GM12878 (cell line): Measurements from ENCODE around the gene HMBS. TPM values are rescaled to one million over a fixed set of nuclear protein-coding genes. Genes with fewer than 3 reads are reported as not detected.
"Not testable (repeated sequence)": the region's sequence is repeated elsewhere in the genome, so short reads cannot be mapped to it uniquely, and the experiment has no call there.

ENCODE experiments used
- ATAC-seq: fragments of 200-7000 bp; cut with Tn5 transposase; 3 replicates; pipeline ENCODE4 v1.9.1; 2020; ENCODE audit warnings: mild to moderate bottlenecking, moderate library complexity
- BruUV-seq: library from RNA; stranded (reverse); fragments of 400-500 nt; replicated peaks from 2 replicates; lab custom pipeline; 2021; lab: Mats Ljungman, UMichigan
- CTCF ChIA-PET: fragments of 300-600 bp; sonication (Branson Sonifier 250); formaldehyde crosslinking; extraction: SDS; loops from one replicate; lab custom pipeline; 2021; ENCODE audit warnings: inconsistent platforms; lab: Yijun Ruan, JAX
- POLR2A ChIA-PET: fragments of 350-600 bp; formaldehyde crosslinking; extraction: SDS; loops from one replicate; lab custom pipeline; 2021; ENCODE audit warnings: inconsistent platforms; lab: Charles Lee
- RAD21 ChIA-PET: fragments of 300-600 bp; sonication (Branson Sonifier 250); formaldehyde crosslinking; loops from one replicate; lab custom pipeline; 2023; ENCODE audit warnings: antibody characterized with exemption; ENCODE audit not compliant: unreplicated experiment; lab: Charles Lee
- SMC1A ChIA-PET: fragments of 300-600 bp; sonication (Branson Sonifier 250); formaldehyde crosslinking; loops from one replicate; lab custom pipeline; 2023; ENCODE audit not compliant: unreplicated experiment, uncharacterized antibody; lab: Charles Lee
- DNase-seq: peaks from one replicate; pipeline ENCODE4 v3.0.0-alpha.2; 2011; ENCODE audit warnings: low read depth, low spot score
- FAIRE-seq: peaks from 3 replicates; lab custom pipeline; 2011; peaks lifted over from hg19 to GRCh38; lab: Jason Lieb, UNC
- H2AFZ ChIP-seq: 2 replicates; pipeline ENCODE4 v1.6.0; 2011; ENCODE audit warnings: low read depth, low read length, control low read depth; ENCODE audit not compliant: control insufficient read depth
- H3K27ac ChIP-seq: 2 replicates; pipeline ENCODE4 v1.5.1; 2011; ENCODE audit warnings: control low read depth; ENCODE audit not compliant: control insufficient read depth, insufficient read depth
- H3K27me3 ChIP-seq, 2 experiments: replicated peaks in 1 of 2; 2 replicates each; pipeline versions ENCODE4 v1.6.0 to v1.6.1; 2011; ENCODE audit warnings: low read length in 1 of 2; ENCODE audit not compliant: control insufficient read depth in 2 of 2, insufficient read depth in 2 of 2
- H3K36me3 ChIP-seq, 2 experiments: 2 replicates each; pipeline ENCODE4 v1.5.1; 2011; ENCODE audit warnings: low read length in 1 of 2; ENCODE audit not compliant: control insufficient read depth in 2 of 2, insufficient read depth in 2 of 2
- H3K4me1 ChIP-seq: 2 replicates; pipeline ENCODE4 v1.6.1; 2011; ENCODE audit warnings: mild to moderate bottlenecking, low read length, moderate library complexity, mixed read lengths; ENCODE audit not compliant: control insufficient read depth, insufficient read depth
- H3K4me2 ChIP-seq: 2 replicates; pipeline ENCODE4 v1.6.0; 2011; ENCODE audit warnings: control low read depth; ENCODE audit not compliant: control insufficient read depth, insufficient read depth
- H3K4me3 ChIP-seq: fragments of 200-600 bp; sonication (generic); 2 replicates; pipeline ENCODE4 v1.5.1; 2016
- H3K79me2 ChIP-seq: 2 replicates; pipeline ENCODE4 v1.6.0; 2011; ENCODE audit warnings: low read length; ENCODE audit not compliant: control insufficient read depth, insufficient read depth
- H3K9ac ChIP-seq: 2 replicates; pipeline ENCODE4 v1.8.0; 2011; ENCODE audit warnings: low read length, control low read depth, mixed read lengths; ENCODE audit not compliant: control insufficient read depth, insufficient read depth
- H3K9me3 ChIP-seq: replicated peaks from 3 replicates; pipeline ENCODE4 v1.5.1; 2011; ENCODE audit warnings: mild to moderate bottlenecking, low read length; ENCODE audit not compliant: control insufficient read depth, insufficient read depth
- H4K20me1 ChIP-seq: 2 replicates; pipeline ENCODE4 v1.6.0; 2011; ENCODE audit not compliant: control insufficient read depth, insufficient read depth
- BHLHE40 ChIP-seq, 2 experiments: fragments of 450-650 bp in 1 of 2; IDR thresholded peaks; 2 replicates each; pipeline ENCODE4 v1.6.1; 2011 to 2017; ENCODE audit warnings: low read depth in 2 of 2, borderline replicate concordance in 1 of 2, improper control_type of control experiment in 1 of 2, low read length in 1 of 2, mild to moderate bottlenecking in 1 of 2
- FOS ChIP-seq: IDR thresholded peaks from 3 replicates; pipeline ENCODE4 v1.6.1; 2011; ENCODE audit warnings: borderline replicate concordance; ENCODE audit not compliant: insufficient read length; ENCODE audit errors: extremely low read depth
- SRF ChIP-seq, 2 experiments: IDR thresholded peaks; 2 replicates each; pipeline ENCODE4 v1.6.1; 2011; ENCODE audit warnings: low read depth in 2 of 2, low read length in 2 of 2, mild to moderate bottlenecking in 1 of 2, moderate library complexity in 1 of 2
- TCF7 ChIP-seq: IDR thresholded peaks from 2 replicates; pipeline ENCODE4 v1.6.1; 2014; ENCODE audit warnings: antibody characterized with exemption, borderline replicate concordance
- YBX1 ChIP-seq: fragments of 450-650 bp; IDR thresholded peaks from 2 replicates; pipeline ENCODE4 v1.6.1; 2016; ENCODE audit warnings: antibody characterized with exemption
- ZNF384 ChIP-seq: IDR thresholded peaks from 2 replicates; pipeline ENCODE4 v1.6.1; 2012; ENCODE audit warnings: low read depth, mild to moderate bottlenecking, low read length, improper control_type of control experiment, borderline replicate concordance
- WGBS: methylation state at CpG from one replicate; pipeline ENCODE4 v1.1.6; 2016; ENCODE audit warnings: low lambda C conversion rate; ENCODE audit not compliant: insufficient replicate concordance, insufficient coverage; ENCODE audit errors: missing lambda C conversion rate; 5-methylcytosine and 5-hydroxymethylcytosine counted together
- in situ Hi-C: fragments of 300-500 bp; cut with MboI; formaldehyde crosslinking; loops from 9 replicates; pipeline ENCODE4 v1.14.3; 2018; ENCODE audit warnings: mixed read lengths
- intact Hi-C: fragments of 100-400 bp; cut with micrococcal nuclease; formaldehyde crosslinking; loops from one replicate; pipeline ENCODE4 v1.14.2; 2022; ENCODE audit not compliant: unreplicated experiment
- polyA plus RNA-seq, 11 experiments: library from polyadenylated mRNA; depleted of rRNA in 4 of 11; unstranded in 6 of 11; stranded (reverse) in 5 of 11; fragments of >200 nt; fragmentation: Nextera tagmentation in 4 of 11; fragmentation: Illumina TruSeq in 1 of 11; extraction: Ambion mirVana in 4 of 11; extraction: Trizol in 1 of 11; gene quantifications; 1 replicate in 1 of 11; 2 replicates in 10 of 11; pipeline versions ENCODE4 v1.2.1 to v1.2.3, GENCODE V29; 2011 to 2016; ENCODE audit warnings: inconsistent platforms in 2 of 11, missing spikeins in 2 of 11, low read depth in 1 of 11
- total RNA-seq, 4 experiments: library from RNA; depleted of rRNA in 3 of 4; stranded (reverse); fragments of >200 nt in 3 of 4; fragmentation: Illumina TruSeq in 1 of 4; extraction: Trizol in 1 of 4; gene quantifications; 2 replicates each; pipeline versions ENCODE4 v1.2.1 to v1.2.3, GENCODE V29; 2013 to 2021
- TF ChIP-seq, protein P1 (sequence below): fragments of 450-650 bp; IDR thresholded peaks from 2 replicates; pipeline ENCODE4 v1.6.1; 2014; ENCODE audit warnings: mild to moderate bottlenecking
- TF ChIP-seq, protein P2 (sequence below): fragments of 450-650 bp; IDR thresholded peaks from 2 replicates; pipeline ENCODE4 v1.6.1; 2017; ENCODE audit warnings: mild to moderate bottlenecking, moderate library complexity
- TF ChIP-seq, protein P3 (sequence below): IDR thresholded peaks from 2 replicates; pipeline ENCODE4 v1.6.1; 2011; ENCODE audit warnings: borderline replicate concordance, low read depth, mild to moderate bottlenecking, moderate library complexity, low read length; ENCODE audit not compliant: insufficient read depth, poor library complexity, severe bottlenecking

The HMBS gene
- total and polyA plus RNA-seq, 10 of the 15 experiments (the other 5 are each of a cell fraction or from before 2014, with no cell fraction given): 17.7 to 96.7 (median 49.7) TPM

DNA sequence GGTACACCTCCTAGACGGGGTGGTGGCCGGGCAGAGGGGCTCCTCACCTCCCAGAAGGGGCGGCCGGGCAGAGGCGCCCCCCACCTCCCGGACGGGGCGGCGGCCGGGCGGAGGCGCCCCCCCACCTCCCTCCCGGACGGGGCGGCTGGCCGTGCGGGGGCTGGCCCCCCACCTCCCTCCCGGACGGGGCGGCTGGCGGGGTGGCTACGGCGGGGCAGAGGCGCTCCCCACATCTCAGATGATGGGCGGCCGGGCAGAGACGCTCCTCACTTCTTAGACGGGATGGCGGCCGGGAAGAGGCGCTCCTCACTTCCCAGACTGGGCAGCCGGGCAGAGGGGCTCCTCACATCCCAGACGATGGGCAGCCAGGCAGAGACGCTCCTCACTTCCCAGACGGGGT lies 25.6 kb upstream of the HMBS start:
- H3K27me3 ChIP-seq, intact Hi-C loops, H3K9me3 ChIP-seq, H3K36me3 ChIP-seq, BruUV-seq, SMC1A ChIA-PET, H3K4me2 ChIP-seq, H3K9ac ChIP-seq, FAIRE-seq, H3K4me1 ChIP-seq, CTCF ChIA-PET, H3K4me3 ChIP-seq, in situ Hi-C loops, H3K27ac ChIP-seq, RAD21 ChIA-PET, H4K20me1 ChIP-seq, H2AFZ ChIP-seq, DNase-seq, ATAC-seq: not testable (repeated sequence)
- POLR2A ChIA-PET: interaction anchor here (0.8 kb wide), 1 partner anchor 36 kb away, joined by 3 read pairs; no protein-coding TSS in a partner anchor
- H3K79me2 ChIP-seq: peaks cover 34% of the 10 kb centered on the region
- 100% methylated on average over 7 of the region's 35 CpGs for WGBS

DNA sequence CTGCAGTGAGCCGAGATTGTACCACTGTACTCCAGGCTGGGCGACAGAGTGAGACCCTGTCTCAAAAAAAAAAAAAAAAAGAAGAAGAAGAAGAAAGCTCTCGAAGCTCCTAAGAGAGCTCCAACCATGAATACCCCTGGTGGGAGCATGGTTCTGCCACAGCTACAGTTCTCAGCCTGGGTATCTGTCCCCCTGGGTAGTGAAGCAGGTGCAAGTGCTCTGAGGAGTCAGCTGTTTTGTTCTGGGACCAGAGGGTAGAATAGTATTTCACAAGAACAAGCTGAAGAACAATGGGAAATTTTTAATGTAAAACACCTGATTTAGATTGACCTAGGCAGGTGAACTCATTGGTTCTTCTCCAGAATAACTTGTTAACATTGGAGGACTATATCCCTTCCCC lies 23.4 kb upstream of the HMBS start:
- POLR2A ChIA-PET: interaction anchor here (0.6 to 1.5 kb wide), 4 partner anchors 9 to 232 kb away, joined by 3 to 5 read pairs (median 3); a partner anchor contains a TSS
- TF ChIP-seq YBX1 (no peak), FOS (no peak), ZNF384 (no peak), BHLHE40 (IDR thresholded peaks at IDR 0.05; ENCODE audit: borderline replicate concordance in 1 of 2, low read depth in 2 of 2, low read length in 1 of 2) (no peak), SRF (IDR thresholded peaks at IDR 0.05; ENCODE audit: low read depth in 2 of 2, low read length in 2 of 2) (no peak), TCF7 (no peak)
- TF ChIP-seq, protein P1, sequence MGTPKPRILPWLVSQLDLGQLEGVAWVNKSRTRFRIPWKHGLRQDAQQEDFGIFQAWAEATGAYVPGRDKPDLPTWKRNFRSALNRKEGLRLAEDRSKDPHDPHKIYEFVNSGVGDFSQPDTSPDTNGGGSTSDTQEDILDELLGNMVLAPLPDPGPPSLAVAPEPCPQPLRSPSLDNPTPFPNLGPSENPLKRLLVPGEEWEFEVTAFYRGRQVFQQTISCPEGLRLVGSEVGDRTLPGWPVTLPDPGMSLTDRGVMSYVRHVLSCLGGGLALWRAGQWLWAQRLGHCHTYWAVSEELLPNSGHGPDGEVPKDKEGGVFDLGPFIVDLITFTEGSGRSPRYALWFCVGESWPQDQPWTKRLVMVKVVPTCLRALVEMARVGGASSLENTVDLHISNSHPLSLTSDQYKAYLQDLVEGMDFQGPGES: no peak
- TF ChIP-seq, protein P2, sequence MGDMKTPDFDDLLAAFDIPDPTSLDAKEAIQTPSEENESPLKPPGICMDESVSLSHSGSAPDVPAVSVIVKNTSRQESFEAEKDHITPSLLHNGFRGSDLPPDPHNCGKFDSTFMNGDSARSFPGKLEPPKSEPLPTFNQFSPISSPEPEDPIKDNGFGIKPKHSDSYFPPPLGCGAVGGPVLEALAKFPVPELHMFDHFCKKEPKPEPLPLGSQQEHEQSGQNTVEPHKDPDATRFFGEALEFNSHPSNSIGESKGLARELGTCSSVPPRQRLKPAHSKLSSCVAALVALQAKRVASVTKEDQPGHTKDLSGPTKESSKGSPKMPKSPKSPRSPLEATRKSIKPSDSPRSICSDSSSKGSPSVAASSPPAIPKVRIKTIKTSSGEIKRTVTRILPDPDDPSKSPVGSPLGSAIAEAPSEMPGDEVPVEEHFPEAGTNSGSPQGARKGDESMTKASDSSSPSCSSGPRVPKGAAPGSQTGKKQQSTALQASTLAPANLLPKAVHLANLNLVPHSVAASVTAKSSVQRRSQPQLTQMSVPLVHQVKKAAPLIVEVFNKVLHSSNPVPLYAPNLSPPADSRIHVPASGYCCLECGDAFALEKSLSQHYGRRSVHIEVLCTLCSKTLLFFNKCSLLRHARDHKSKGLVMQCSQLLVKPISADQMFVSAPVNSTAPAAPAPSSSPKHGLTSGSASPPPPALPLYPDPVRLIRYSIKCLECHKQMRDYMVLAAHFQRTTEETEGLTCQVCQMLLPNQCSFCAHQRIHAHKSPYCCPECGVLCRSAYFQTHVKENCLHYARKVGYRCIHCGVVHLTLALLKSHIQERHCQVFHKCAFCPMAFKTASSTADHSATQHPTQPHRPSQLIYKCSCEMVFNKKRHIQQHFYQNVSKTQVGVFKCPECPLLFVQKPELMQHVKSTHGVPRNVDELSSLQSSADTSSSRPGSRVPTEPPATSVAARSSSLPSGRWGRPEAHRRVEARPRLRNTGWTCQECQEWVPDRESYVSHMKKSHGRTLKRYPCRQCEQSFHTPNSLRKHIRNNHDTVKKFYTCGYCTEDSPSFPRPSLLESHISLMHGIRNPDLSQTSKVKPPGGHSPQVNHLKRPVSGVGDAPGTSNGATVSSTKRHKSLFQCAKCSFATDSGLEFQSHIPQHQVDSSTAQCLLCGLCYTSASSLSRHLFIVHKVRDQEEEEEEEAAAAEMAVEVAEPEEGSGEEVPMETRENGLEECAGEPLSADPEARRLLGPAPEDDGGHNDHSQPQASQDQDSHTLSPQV: no peak
- TF ChIP-seq, protein P3, sequence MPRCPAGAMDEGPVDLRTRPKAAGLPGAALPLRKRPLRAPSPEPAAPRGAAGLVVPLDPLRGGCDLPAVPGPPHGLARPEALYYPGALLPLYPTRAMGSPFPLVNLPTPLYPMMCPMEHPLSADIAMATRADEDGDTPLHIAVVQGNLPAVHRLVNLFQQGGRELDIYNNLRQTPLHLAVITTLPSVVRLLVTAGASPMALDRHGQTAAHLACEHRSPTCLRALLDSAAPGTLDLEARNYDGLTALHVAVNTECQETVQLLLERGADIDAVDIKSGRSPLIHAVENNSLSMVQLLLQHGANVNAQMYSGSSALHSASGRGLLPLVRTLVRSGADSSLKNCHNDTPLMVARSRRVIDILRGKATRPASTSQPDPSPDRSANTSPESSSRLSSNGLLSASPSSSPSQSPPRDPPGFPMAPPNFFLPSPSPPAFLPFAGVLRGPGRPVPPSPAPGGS: no peak

More for the DNA sequence above, 23.4 kb upstream of the HMBS start:
- Histone ChIP-seq H3K9me3 (no peaks in the 10 kb centered on the region), H3K4me3 (no peak overlapping the region), H3K27ac (no peak overlapping the region), H4K20me1 (no peaks in the 10 kb centered on the region), H2AFZ (no peak overlapping the region), H3K4me2 (no peak overlapping the region), H3K27me3 (no peaks in the 10 kb centered on the region), H3K9ac (no peak overlapping the region), H3K79me2 (peaks cover 16% of the 10 kb centered on the region), H3K4me1 (no peaks in the 10 kb centered on the region; the same call in 1 of the 2 replicates), H3K36me3 (no peaks in the 10 kb centered on the region)
- SMC1A ChIA-PET: no interaction called here
- FAIRE-seq: no peak
- BruUV-seq: no TSS peak
- no peak for ATAC-seq
- in situ Hi-C loops: no loop called here
- intact Hi-C loops: no loop called here
- CTCF ChIA-PET: interaction anchor here (1.1 to 2.9 kb wide), 2 partner anchors 135 to 262 kb away, joined by 7 to 10 read pairs; no protein-coding TSS in a partner anchor
- RAD21 ChIA-PET: interaction anchor here (1.0 to 1.5 kb wide), 2 partner anchors 24 to 32 kb away, joined by 3 read pairs; no protein-coding TSS in a partner anchor
- 78% methylated on average over 2 of the region's 3 CpGs for WGBS
- no peak for DNase-seq
